Subcutaneous abdominal adipose tissue (tissue), 5 donors: ENCODE data around the gene PPFIA3.

Experiments
- H3K27ac ChIP-seq: one replicate; pipeline ENCODE4 v1.7.0; 2013; ENCODE audit warnings: low read depth, mild to moderate bottlenecking, inconsistent platforms, low read length, moderate library complexity
- H3K27me3 ChIP-seq, 5 donors: one replicate each; pipeline ENCODE4 v1.7.0; 2013; ENCODE audit warnings: low read length in 5 of 5, inconsistent platforms in 1 of 5; ENCODE audit not compliant: control insufficient read depth in 5 of 5, insufficient read depth in 4 of 5
- H3K36me3 ChIP-seq, 5 donors: one replicate each; pipeline ENCODE4 v1.7.0; 2013; ENCODE audit warnings: low read length in 5 of 5; ENCODE audit not compliant: control insufficient read depth in 5 of 5, insufficient read depth in 5 of 5
- H3K4me1 ChIP-seq, 5 donors: one replicate each; pipeline ENCODE4 v1.7.0; 2013; ENCODE audit warnings: low read length in 5 of 5, mild to moderate bottlenecking in 3 of 5, moderate library complexity in 1 of 5; ENCODE audit not compliant: control insufficient read depth in 5 of 5, insufficient read depth in 5 of 5
- H3K4me3 ChIP-seq, 5 donors: one replicate each; pipeline ENCODE4 v1.7.0; 2013; ENCODE audit warnings: low read length in 5 of 5, low read depth in 1 of 5
- H3K9ac ChIP-seq, 5 donors: one replicate each; pipeline ENCODE4 v1.7.0; 2013; ENCODE audit warnings: low read length in 5 of 5, mild to moderate bottlenecking in 4 of 5, moderate library complexity in 3 of 5
- H3K9me3 ChIP-seq, 5 donors: one replicate each; pipeline ENCODE4 v1.7.0; 2013; ENCODE audit warnings: low read length in 5 of 5; ENCODE audit not compliant: control insufficient read depth in 5 of 5
- donor health status: healthy.
- donor health status: healthy.
- donor health status: healthy.
- donor health status: healthy.
- donor health status: healthy.

Gene PPFIA3

GRCh38 chr19:49157445-49158224, 38.3 kb downstream of the PPFIA3 start, which contains the start of gene TRPM4:
Gene TRPM4 (plus strand): TSS chr19:49157792. CDS start chr19:49157867, 75 bp downstream.
- Histone ChIP-seq H3K4me3 (peak within 1 kb of the TSS; percentile 82 to 99 (median 91)), H3K9me3 (no peaks in the 10 kb centered on the region)

GRCh38 chr19:49160450-49161189, 41.3 kb downstream of the PPFIA3 start:
- H3K4me1 ChIP-seq, result peaks cover 0 to 27% (median 19%) of the 10 kb centered on the region in 5 donors
- no peak overlapping the region for H3K4me3 ChIP-seq
- no peak overlapping the region for H3K9ac ChIP-seq
- H3K36me3 ChIP-seq, result no peaks in the 10 kb centered on the region
- H3K27me3 ChIP-seq, result no peaks in the 10 kb centered on the region
- no peaks in the 10 kb centered on the region for H3K9me3 ChIP-seq
- H3K27ac ChIP-seq, result no peak overlapping the region

More at GRCh38 chr19:49157445-49158224, 38.3 kb downstream of the PPFIA3 start, which contains the start of gene TRPM4:
- H3K4me1 ChIP-seq, result peaks cover 0 to 20% (median 16%) of the 10 kb centered on the region in 5 donors
- H3K36me3 ChIP-seq, result no peaks in the 10 kb centered on the region
- H3K27me3 ChIP-seq, result no peaks in the 10 kb centered on the region
- H3K27ac ChIP-seq, result peak within 1 kb of the TSS; percentile 67
- peak within 1 kb of the TSS; percentile 68 to 88 (median 82) for H3K9ac ChIP-seq

DNA sequence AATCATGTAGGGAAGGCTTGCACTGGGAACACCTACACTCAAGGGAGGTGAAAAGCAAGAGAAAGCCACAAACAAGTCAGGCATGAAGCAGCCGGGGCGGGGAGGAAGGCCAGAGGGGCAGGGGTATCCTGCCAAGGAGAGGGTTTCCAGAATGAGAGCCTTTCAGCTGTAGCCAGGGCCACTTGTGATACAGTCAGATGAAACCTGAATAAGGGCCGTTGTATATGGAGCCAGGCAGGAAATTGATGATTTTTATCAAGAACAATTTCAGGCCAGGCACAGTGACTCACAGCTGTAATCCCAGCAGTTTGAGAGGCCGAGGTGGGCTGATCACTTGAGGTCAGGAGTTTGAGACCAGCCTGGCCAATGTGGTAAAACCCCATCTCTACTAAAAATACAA, 42.6 kb downstream of the PPFIA3 start:
- no peak overlapping the region for H3K4me3 ChIP-seq
- no peak overlapping the region for H3K9ac ChIP-seq
- no peaks in the 10 kb centered on the region for H3K27me3 ChIP-seq
- no peak overlapping the region for H3K27ac ChIP-seq
- peaks cover 0 to 32% (median 22%) of the 10 kb centered on the region in 5 donors for H3K4me1 ChIP-seq
- H3K36me3 ChIP-seq, result no peaks in the 10 kb centered on the region
- no peaks in the 10 kb centered on the region for H3K9me3 ChIP-seq

DNA sequence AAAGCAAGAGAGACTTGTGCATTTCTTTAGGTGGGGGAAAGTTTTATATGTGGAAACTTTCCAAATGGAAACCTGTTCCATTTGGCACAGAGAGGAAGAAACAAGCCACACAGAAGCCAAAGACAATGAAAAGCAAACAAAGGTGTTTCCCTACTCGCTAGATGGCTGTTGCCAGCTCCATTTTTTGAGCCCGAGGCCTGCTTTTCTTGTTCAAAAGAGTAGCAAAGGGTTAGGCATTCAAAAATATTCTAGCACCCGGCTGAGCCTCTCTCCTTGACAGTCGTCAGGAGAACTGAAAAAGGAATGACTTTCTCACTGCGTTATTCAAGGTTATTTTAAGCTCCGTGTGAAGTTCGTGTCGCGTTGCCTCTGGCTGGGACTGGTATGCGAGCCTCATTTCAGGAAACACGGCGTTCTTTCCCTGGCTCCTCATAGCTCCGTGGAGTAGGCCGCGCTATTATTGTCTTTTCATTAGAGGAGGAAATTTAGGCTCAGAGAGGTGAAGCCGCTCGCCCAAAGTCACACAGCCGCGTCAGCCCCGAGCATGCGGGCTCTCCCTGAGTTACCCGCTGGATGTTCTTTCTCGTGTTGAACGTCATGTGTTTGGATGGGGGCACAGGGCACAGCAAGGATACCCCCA, 45.9 kb downstream of the PPFIA3 start:
- no peak overlapping the region for H3K4me3 ChIP-seq
- H3K36me3 ChIP-seq, result peaks cover 0 to 12% (median 7%) of the 10 kb centered on the region in 5 donors

GRCh38 chr19:49165865-49166301, 46.5 kb downstream of the PPFIA3 start:
- Histone ChIP-seq H3K4me1 (peaks cover 0 to 17% (median 6%) of the 10 kb centered on the region in 5 donors), H3K9me3 (no peaks in the 10 kb centered on the region), H3K9ac (peak overlapping the region in 3 of 5 donors; percentile 7 to 55 (median 39)), H3K27ac (peak overlapping the region; percentile 18), H3K4me3 (no peak overlapping the region), H3K27me3 (no peaks in the 10 kb centered on the region), H3K36me3 (peaks cover 0 to 19% (median 13%) of the 10 kb centered on the region in 5 donors)

More for the DNA sequence above, 45.9 kb downstream of the PPFIA3 start:
- H3K27me3 ChIP-seq, result no peaks in the 10 kb centered on the region
- peaks cover 0 to 17% (median 6%) of the 10 kb centered on the region in 5 donors for H3K4me1 ChIP-seq
- peak overlapping the region; percentile 18 for H3K27ac ChIP-seq
- peak overlapping the region in 3 of 5 donors; percentile 7 to 55 (median 39) for H3K9ac ChIP-seq
- no peaks in the 10 kb centered on the region for H3K9me3 ChIP-seq

DNA sequence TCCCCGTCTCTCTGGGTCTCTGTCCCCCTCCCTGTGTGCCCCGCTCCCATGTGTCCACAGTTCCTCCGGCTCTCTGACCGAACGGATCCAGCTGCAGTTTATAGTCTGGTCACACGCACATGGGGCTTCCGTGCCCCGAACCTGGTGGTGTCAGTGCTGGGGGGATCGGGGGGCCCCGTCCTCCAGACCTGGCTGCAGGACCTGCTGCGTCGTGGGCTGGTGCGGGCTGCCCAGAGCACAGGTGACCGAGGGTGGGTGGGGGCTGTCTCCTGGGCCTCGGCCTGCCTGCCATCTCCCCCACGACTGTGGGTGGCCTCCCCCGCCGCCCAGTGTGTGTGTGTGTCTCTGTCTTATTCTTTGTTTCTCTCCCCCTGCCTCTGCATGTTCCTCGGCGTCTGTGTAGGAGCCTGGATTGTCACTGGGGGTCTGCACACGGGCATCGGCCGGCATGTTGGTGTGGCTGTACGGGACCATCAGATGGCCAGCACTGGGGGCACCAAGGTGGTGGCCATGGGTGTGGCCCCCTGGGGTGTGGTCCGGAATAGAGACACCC, 48.6 kb downstream of the PPFIA3 start:
- Histone ChIP-seq H3K36me3 (peaks cover 9 to 39% (median 32%) of the 10 kb centered on the region in 5 donors), H3K9me3 (no peaks in the 10 kb centered on the region), H3K4me1 (peaks cover 0 to 17% (median 6%) of the 10 kb centered on the region in 5 donors), H3K9ac (no peak overlapping the region), H3K27ac (no peak overlapping the region), H3K27me3 (no peaks in the 10 kb centered on the region), H3K4me3 (no peak overlapping the region)

DNA sequence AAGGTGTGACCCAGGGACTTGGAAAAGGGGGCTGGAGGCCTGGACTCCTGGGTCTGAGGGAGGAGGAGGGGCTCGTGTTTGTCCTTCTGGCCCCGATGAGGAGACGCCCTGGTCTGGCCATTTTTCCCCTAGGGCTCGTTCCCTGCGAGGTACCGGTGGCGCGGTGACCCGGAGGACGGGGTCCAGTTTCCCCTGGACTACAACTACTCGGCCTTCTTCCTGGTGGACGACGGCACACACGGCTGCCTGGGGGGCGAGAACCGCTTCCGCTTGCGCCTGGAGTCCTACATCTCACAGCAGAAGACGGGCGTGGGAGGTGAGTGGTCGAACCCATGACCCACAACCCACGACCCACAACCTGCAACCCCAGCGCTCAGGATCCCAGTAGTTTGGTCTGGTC, 49.1 kb downstream of the PPFIA3 start:
- Histone ChIP-seq H3K9ac (no peak overlapping the region), H3K36me3 (peaks cover 14 to 44% (median 36%) of the 10 kb centered on the region in 5 donors), H3K4me1 (peaks cover 0 to 17% (median 6%) of the 10 kb centered on the region in 5 donors), H3K4me3 (no peak overlapping the region), H3K27ac (no peak overlapping the region), H3K27me3 (no peaks in the 10 kb centered on the region), H3K9me3 (no peaks in the 10 kb centered on the region)

DNA sequence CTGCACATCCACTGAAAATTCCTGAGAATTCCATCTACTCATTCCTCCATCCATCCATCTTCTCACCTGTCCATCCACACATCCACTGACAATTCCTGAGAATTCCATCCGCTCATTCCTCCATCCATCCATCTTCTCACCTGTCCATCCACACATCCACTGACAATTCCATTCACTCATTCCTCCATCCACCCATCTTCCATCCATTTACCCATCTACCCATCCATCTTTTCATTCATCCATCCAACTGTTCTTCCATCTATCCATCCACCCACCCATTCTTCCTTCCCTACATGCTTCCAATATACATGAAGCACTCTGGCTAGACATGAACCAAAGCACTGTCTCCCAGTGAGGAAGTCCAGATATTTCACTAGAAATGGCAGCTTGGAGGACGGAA, 53.9 kb downstream of the PPFIA3 start:
- Histone ChIP-seq H3K36me3 (peaks cover 14 to 52% (median 42%) of the 10 kb centered on the region in 5 donors), H3K4me1 (no peaks in the 10 kb centered on the region), H3K4me3 (no peak overlapping the region), H3K9ac (no peak overlapping the region), H3K27me3 (no peaks in the 10 kb centered on the region), H3K9me3 (no peaks in the 10 kb centered on the region), H3K27ac (no peak overlapping the region)

- Histone ChIP-seq H3K27ac (no peak overlapping the region), H3K36me3 (peaks cover 3 to 40% (median 15%) of the 10 kb centered on the region in 5 donors)
Observed at GRCh38 chr19:49180659-49181058, 61.3 kb downstream of the PPFIA3 start.

More at GRCh38 chr19:49180659-49181058, 61.3 kb downstream of the PPFIA3 start:
- H3K4me3 ChIP-seq, result no peak overlapping the region
- H3K27me3 ChIP-seq, result no peaks in the 10 kb centered on the region
- no peaks in the 10 kb centered on the region for H3K9me3 ChIP-seq
- H3K9ac ChIP-seq, result peak overlapping the region in 1 of 5 donors; percentile 23
- no peaks in the 10 kb centered on the region for H3K4me1 ChIP-seq
